ENCODE data around the gene PLA2G2D.

PLA2G2D gene, protein sequence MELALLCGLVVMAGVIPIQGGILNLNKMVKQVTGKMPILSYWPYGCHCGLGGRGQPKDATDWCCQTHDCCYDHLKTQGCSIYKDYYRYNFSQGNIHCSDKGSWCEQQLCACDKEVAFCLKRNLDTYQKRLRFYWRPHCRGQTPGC

DNA sequence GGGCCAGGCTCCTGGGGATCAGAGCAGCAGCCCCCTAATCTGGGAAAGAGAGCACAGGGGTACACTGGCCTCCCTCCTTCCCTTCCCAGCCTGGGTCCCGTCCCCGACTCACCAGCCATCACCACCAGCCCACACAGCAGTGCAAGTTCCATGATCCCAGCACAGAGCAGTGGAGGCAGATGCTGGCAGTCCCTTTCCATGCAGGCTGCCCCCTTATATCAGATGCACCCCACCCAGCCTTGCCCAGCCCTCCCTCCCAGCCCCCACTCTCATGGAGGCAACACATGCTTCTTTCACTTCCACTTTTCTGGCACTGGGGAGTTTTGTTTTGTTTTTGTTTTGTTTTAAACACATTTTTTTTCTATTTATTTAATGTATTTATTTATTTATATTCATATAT is at the start of gene PLA2G2D:
PLA2G2D (minus strand) TSS at position 190 of the 400 bp plus-strand sequence; CDS start at position 152, 38 bp downstream.
- DNase-seq (ENCODE audit: low read depth, low spot score) = no peak

DNA sequence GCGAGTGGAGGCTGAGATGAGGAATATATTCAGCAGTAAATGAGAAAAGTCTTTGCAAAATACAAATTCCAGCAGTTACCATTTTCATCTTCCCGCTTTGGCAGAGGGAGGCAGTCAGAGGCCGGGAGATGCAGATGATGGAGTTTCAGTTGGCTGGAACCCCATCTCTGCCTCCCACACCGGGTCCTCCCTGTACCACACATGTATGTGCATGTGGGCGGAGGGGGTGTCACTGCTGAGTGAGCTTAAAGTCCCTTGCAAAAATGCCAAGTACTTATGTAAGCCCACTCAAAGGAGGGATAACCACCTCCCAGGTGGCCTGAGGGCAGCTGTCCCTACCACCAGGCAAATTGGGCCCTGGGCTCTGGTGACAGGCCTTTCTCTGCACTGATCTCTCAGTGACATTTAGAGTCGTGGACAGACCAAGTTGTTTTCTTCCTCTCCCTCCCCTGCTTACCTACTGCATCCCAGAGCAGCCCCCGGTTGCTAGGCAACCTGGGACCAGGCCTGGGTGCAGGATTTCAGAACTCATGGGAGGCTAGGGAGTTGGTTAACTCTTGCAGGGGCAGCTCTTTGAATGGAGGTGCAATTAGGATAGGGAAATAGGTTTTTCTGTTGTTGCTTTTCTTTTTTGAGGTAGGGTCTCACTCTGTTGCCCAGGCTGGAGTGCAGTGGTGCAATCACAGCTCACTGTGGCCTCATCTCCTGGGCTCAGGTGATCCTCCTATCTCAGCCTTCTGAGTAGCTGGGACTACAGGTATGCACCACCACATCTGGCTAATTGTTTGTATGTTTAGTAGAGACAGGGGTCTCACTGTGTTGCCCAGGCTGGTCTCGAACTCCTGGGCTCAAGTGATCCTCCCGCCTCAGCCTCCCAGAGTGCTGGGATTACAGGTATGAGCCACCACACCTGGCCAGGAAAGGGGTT is 49.5 kb upstream of the PLA2G2D start:
- no peak for DNase-seq (ENCODE audit: low read depth, low spot score)

DNA sequence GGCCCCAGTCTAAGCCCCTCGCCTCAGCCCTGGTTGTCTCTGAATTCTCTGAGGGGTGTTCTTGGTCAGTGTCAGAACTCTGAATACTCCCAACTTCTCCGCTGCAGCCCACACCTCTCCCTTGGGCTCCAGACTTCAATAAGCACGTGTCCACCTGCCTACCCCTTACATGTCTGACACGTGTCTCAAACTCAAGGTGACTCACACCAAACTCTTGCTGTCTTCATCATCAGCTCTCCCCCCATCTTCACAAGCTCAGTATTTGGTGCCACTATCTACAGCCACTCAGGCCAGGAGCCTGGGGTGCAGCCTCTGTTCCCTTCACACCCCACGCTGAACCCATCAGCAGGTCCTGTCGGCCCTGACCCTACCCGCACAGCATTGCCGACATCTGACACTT is 47.8 kb upstream of the PLA2G2D start:
- DNase-seq (ENCODE audit: low read depth, low spot score) = no peak

DNA sequence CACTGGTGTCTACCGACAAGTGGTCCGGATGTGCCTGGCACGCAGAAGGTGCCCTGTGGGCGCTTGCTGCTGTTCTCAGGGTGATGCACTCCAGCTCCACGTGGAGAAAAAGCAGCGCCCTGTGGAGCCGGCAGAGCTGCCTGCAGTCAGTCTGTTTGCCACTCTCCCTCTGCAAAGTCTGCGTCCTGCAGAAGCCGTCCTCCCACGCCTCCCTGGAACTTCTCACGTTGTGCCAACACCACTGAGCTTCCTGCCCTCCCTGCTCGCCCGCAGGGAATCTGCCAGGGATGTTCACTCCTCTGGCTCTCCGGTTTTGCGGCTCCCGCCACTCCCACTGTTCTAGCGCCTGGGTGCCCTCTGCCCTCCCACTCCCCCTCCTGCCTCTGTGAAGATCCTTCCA is 46.7 kb upstream of the PLA2G2D start:
- DNase-seq (ENCODE audit: low read depth, low spot score) = no peak

DNA sequence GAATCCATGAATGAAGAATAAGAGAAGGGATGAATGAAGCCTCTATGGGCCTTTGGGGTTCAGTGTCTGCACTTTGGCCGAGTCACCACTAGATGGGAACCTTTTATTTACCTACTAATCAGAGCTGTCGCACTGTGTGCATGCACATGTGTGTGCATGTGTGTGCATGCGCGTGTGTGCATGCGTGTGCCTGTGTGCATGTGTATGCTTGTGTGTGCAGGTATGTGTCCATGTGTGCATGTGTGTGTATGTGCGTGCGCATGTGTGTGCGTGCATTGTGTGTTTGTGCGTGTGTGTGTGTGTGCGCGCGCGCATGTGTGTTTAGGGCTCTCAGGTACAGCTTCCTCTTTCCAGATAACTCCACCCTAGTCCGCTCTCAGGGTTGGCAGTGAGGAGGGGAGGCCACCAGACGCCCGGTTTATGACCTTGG is 46.2 kb upstream of the PLA2G2D start:
- no peak for DNase-seq (ENCODE audit: low read depth, low spot score)

DNA sequence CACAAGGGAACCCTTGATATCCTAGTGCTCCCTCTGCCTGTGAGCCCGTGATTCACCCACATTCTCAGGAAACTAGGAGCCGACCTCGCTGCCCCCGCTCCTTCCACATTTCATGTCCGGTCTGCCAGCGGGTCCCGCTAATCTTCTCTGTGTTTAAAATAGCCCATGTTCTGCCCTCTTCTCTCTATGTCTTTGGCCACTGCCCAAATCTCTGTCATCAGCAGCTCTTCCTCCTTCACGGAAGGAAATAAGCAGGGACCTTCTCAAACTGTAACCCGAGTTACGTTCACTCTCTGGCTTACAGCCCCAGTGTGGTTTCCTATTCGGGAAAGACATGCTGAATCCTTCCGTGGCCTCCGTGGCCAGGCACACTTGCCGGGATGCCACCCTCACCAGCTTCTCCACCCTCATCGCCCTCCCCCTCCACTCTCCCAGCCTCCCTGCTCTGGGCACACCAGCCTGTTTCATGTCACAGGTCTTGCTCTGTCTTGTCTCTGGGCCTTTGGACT is 45.4 kb upstream of the PLA2G2D start:
- no peak for DNase-seq (ENCODE audit: low read depth, low spot score)

DNA sequence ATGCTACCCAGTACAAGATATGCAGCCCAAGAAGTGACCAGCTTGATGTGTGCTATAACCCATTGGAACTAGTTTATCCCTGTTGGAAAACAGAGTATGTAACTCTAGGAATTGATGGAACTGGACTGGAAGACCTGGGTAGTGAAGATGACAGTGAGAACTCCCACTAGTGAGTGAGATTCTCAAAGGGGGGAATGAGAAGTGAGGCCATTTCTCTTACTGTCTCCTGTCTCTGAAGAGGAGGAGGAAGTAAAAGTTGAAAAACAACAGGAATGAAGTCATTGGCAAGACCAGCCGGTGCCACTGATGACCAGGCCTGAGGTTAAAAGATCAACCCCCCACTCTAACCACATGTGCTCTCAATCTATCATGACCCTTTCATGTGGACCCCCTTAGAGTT is 40.7 kb upstream of the PLA2G2D start:
- no peak for DNase-seq (ENCODE audit: low read depth, low spot score)

DNA sequence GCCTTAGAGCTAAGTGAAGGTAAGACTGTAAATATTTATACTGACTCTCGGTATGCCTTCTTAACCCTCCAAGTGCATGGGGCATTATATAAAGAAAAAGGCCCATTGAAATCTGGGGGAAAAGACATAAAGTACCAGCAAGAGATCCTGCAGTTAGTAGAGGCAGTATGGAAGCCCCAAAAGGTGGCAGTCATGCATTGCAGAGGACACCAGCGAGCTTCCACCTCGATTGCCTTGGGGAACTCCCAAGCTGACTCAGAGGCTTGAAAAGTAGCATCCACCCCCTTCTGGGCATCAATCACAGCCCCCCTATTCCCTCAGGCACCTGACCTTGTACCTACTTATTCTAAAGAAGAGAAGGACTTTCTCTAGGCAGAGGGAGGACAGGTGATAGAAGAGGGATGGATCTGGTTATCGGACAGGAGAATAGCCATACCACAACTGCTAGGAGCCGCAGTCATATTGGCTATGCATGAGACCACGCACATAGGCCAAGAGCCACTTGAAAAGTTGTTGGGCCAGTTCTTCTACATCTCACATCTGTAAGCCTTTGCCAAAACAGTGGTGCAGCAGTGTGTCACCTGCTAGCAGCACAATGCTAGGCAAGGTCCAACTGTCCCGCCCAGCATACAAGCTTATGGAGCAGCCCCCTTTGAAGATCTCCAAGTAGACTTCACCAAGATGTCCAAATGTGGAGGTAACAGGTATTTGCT is 39.2 kb upstream of the PLA2G2D start:
- no peak for DNase-seq (ENCODE audit: low read depth, low spot score)

DNA sequence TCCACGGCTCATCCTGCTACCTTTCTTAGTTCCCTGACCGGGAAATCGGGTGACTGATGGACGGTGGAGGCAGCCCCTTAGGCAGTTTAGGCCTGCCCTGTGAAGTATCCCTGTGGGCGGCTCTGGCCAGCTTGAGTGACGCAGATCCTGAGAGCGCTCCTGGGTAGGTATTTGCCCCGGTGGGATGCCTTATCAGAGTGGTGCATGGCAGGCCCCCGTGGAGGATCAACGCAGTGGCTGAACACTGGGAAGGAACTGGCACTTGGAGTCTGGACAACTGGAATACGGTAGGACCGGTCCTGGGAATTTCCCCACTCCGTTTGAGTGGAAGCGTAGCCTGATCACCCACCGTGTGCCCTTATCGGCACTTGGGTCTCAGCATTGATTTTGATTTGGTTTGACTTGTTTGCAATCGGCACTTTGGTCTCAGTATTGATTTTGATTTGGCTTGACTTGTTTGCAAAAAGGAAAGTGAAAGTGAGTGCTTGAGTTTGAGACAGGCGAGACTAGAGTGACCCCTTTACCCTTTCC is 35.0 kb upstream of the PLA2G2D start:
- no peak for DNase-seq (ENCODE audit: low read depth, low spot score)

DNA sequence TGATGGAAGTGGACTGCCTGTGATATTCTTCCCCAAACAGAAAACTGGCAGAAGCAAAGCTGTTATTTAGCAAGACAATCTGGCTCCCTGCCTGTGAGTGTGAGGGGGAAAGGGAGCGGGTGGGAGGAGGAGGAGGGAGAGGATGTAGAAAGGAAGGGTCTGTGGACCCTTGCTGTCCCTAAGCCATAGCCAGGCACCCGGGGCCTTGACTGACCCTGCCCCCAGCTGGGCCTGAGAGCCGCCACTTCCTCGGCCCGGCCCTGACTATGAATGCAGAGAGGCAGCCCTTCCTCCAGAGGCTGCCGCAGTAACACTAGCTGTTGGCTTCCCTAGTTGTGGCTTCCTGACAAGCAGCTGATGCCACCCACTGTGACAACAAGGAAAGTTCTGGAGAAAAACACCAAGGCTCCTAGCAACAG is 33.7 kb upstream of the PLA2G2D start:
- no peak for DNase-seq (ENCODE audit: low read depth, low spot score)

DNA sequence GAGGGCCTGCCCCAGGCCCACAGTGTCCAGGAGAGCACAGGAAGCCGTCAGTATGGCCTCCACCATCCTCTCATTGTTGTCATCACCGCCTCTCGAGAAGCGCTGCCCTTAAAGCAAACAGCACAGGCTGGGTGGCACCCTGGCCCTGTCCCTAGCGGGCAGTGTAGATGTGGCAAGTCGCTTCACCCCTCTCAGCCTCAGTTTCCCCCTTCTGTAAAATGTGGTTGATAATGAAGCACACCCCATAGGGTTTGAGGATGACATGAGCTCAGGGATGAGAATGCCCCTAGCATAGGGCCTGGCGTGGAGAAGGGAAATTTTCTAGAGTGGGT is 33.2 kb upstream of the PLA2G2D start:
- DNase-seq (ENCODE audit: low read depth, low spot score) = no peak

DNA sequence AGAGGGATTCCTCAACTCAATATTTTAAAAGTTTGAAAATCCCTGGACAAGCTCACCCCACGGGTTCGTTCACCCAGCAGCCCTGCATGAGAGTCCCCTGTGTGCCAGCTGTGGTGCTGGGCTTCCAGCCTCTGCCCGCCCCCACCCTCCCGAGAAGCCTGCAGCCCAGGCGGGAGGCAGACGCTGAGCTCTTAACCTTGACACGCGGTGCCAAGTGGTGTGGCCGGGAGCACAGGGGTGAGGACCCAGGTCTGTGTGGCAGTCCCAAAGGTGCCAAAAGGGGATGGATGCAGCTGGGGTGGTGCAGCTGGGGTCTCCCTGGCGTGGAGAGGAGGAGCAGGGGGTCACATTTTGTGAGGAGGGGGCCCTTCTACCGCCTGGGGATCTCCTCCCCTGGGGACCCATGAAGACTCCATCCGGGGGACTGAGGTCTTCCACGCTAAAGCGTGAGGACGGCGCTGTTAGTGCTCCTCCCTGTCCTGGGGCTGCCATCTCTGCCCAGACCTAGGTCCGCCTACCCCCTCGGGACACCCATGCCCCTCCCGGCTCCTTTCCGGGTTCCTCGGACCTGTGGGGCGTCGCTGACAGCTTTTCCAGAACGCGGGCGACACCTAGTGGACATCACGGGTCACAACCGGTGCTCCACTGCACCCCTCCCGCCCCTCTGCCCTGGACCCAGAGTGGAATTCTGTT is 32.7 kb upstream of the PLA2G2D start:
- DNase-seq (ENCODE audit: low read depth, low spot score) = peak; percentile 30

DNA sequence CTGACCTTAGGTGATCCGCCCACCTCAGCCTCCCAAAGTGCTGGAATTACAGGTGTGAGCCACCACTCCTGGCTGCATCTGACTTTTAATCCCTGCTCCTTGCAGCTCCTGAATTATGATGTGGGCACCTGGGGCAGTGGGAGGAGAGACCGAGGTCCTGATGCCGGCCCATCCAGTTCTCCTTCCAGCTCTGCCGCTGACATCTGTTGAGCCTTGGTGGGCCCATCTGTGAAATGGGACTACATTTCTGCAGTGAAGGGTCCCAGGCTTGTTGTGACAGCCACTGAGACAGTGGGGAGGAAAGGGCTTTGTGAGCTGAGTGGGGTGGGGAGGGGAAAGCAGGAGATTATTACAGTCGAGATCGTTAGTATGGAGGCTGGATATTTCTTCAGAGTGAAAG is 31.6 kb upstream of the PLA2G2D start:
- DNase-seq (ENCODE audit: low read depth, low spot score) = no peak

DNA sequence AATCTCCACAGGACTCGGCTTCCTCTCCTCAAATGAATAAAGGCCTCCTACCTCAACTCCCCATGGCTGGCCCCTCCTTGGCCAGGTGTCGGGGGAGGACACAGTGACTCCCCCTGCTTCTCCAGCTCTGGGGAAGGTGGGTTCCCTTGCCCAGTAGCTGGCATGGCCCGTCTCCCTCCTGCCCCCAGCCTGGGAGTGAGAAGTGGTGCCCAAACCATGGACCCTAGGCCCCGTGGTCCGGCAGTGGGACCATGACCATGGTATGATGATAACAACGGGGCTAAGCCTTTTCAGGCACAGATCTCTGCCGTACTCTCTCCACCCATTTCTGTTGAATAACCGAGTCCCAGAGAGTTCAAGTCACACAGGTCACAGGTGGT is 31.0 kb upstream of the PLA2G2D start:
- DNase-seq (ENCODE audit: low read depth, low spot score) = no peak

DNA sequence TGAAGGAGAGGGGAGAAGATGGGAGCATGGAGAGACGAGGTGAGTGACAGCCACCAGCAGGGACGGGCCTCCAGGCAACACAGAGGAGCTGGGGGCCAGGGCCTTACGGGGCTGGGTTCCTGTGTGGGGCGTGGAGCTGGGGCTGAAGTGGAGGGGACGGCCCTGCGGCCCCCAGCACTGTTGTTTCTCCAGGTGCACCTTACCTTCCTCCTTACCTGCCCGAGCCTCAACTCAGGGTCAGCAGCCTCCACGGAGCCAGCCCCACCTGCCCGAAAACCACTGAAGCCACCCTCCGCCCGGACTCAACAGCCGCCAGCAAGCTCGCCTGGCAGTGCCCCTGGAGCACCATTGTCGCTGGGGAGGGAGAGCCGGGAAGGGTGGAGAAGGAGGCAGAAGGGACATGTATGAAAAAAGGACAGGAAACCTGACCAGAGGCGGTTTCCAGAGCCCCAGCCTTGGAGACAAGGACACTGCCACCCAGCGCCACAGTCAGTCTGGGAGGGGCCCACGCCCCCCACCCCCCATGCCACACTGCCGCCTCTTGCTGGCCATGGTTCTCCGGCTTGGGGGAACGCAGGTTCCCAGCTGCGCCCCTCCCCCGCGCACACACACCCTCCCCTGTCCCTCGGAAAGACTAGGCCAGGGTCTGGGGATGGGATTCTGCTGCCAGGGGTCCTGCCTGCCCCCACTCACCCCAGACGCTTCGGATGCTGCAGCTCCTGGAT is 30.4 kb upstream of the PLA2G2D start:
- no peak for DNase-seq (ENCODE audit: low read depth, low spot score)

DNA sequence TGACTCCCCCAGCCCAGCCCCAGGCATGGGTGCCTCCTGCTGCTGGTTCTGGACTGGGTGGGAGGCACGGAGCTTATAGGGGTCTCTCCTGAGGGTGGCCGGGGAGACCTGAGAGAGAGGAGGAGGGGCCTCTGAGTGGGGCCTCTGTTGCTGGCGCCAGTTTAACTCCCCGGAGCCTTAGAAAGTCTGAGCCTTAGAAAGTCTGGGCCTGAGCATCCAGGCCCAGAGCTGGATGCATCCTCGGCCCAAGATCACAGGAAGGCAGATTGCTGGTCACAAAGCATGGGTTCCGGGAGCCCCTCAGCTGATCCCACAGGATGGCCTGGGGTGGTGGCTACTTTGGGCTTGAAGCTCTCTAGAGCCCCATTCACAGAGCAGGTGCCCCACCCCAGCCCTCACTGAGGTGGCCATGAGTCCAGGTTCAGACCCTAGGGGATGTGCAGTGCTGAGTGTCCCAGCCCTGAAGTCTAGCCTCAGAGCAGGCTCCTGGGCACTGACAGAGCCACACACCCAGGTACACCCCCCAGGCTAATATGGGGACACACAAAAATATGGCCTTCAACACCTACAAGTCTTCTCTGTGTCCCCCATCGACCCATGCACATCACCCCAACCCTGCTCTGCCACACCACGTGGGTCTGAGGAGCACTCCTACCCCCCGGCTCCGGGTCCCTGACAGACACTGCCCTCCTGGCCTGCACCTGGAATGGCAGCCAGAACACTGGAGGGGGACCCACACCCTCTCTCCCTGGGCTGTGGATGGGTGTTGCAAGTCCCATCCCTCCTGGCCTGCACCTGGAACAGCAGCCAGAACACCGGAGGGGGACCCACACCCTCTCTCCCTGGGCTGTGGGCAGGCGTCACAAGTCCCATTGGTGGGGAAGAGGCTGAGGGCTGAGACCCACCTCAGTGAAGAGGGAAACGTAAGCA is 29.5 kb upstream of the PLA2G2D start:
- no peak for DNase-seq (ENCODE audit: low read depth, low spot score)

DNA sequence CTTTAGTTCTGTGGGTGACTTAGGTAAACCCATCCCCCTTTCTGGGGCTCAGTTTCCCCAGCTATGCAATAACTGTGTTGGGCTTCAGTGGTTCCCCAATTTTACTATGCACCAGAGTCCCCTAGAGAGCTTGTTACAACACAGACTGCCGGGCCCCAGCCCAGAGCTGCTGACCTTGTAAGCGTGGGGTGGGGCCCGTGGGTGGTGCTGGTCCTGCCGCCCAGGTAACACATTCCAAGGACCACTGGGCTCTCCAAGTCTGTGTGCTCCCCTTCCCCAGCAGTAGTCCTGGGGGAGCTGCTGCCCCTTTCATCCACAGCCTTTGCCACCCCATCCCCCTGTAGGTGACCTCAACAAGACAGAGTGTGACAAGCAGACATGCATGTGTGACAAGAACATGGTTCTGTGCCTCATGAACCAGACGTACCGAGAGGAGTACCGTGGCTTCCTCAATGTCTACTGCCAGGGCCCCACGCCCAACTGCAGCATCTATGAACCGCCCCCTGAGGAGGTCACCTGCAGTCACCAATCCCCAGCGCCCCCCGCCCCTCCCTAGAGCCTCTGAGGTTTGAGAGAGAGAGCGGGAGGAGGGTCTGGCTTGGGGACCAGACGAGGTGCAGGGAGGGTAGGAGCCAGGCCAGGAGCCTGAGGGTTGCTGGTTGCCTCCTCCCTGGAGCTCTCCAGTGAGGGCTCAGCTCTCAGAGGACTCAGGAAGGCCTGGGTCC is 28.7 kb upstream of the PLA2G2D start:
- no peak for DNase-seq (ENCODE audit: low read depth, low spot score)

DNA sequence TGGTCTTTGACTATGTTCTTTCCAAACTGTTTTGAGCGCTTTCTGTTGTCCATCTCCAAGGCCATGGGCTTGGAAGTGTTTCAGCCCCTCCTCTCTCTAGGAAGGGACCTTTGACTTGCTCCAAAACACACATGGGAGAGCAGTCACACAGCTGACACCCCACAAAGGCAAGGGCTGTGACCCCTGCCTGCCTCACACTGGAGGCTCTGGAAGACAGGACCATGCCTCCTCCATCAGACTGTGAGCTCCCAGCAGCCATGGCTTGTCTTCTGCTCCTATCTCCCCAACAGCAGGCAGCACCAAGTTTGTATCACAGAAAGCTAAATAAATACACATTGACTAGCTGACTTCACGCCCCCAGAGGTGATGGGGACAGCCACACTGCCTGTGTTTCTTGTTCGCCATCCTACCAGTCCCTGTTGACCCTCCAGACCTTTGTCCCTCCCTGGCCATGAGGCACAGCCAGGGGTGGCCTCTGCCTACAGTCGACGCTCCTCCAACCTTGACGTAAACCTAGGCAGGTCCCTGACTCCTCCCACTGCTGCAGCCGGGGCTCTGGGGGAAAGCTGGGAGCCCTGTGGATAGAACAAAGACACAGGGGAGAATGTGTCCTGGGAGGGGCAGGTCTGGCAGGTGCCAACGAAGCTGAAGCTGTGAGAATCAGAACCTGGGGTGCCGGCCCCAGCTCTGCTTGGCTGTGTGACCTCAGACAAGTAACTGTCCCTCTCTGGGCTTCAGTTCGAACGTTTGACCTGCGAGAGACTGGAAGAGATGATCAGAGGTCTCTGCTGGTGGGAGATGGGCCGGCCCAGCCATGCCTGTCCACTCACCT is 24.6 kb upstream of the PLA2G2D start:
- DNase-seq (ENCODE audit: low read depth, low spot score) = no peak

All from iPS DF 19.7 (cell line).